ENCODE data around the gene ANAPC15.
A peak's percentile ranks its signal among the peaks of the same experiment; 100 is the strongest.

The ANAPC15 gene

DNA sequence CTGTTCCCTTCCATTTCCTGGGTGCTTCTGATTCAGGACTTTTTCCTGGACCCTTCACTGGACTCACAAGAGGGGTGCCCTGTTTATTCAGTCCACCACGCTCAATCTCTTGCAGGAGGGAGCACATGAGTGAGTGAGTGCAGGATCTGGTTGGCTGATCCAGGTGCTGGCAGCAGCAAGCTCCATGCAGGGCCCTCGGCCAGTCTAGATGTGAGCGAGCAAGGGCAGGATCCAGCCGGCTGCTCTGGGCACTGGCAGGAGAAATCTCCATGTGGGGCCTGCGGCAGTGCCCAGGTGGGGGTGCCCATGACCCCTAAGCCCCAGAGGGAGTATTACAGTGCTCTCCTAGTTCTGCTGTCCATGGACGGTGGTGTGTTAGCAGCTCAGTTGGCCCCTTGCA lies 11.6 kb upstream of the ANAPC15 start:
- DNase-seq = no peak

- DNase-seq = no peak
Observed at GRCh38 chr11:72123117-72123653, 10.7 kb upstream of the ANAPC15 start.

- DNase-seq = no peak
Observed at GRCh38 chr11:72122607-72123006, 10.1 kb upstream of the ANAPC15 start.

GRCh38 chr11:72120930-72121329 lies 8.4 kb upstream of the ANAPC15 start:
- DNase-seq = no peak

- DNase-seq = no peak
Observed at GRCh38 chr11:72119198-72119597, 6.7 kb upstream of the ANAPC15 start.

DNA sequence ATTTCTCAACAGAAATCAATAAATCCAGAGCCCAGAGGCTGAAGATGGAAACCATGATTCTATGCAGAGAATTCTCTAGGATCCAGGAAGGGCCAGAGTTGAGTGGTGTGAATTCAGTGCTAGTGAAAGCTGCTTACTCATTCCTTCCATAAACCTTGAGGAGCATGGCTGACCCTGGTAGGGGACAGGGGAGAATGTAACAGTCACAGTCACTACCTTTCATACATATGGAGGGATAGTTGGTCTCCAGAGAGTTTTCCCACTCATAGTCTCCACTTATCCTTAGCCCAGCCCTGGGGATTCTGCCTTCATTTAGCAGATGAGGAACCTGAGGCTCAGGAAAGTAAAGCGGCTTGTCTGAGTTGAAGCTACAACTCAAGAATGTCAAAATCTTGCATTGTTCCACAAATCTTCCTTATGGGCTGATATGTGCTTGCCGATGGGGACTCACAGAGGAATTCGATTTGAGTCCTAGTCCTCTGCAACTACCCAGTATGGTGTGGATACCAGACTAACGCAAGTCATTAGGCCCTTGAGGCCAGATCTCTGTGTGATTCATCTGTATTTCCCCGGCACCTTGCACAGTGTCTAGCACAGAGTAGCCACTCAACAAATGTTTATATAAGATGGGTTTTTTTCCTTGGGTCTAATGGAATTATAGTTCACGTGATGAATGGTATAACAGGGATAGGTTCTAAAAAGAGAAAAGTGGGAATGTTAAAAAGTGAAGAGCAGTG lies 3.7 kb upstream of the ANAPC15 start:
- no peak for DNase-seq

DNA sequence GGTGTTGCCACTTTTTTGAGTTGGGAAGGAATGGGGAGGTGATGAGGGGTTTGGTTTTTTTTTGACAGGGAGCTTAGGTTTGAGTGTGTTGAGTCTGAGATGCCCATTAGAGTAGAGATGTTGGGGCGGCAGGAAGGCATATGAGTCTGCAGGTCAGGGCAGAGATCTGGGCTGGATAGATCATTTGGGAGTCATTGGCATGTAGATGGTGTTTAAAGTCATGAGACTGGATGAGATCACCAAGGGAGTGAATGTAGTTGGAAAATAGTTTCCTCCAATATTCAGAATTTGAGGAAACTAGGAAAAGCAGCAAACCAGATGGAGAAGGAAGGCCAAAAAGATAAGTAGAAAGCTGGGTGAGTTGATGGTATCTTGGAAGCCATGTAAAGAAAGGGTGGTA lies 2.1 kb upstream of the ANAPC15 start:
- no peak for DNase-seq

DNA sequence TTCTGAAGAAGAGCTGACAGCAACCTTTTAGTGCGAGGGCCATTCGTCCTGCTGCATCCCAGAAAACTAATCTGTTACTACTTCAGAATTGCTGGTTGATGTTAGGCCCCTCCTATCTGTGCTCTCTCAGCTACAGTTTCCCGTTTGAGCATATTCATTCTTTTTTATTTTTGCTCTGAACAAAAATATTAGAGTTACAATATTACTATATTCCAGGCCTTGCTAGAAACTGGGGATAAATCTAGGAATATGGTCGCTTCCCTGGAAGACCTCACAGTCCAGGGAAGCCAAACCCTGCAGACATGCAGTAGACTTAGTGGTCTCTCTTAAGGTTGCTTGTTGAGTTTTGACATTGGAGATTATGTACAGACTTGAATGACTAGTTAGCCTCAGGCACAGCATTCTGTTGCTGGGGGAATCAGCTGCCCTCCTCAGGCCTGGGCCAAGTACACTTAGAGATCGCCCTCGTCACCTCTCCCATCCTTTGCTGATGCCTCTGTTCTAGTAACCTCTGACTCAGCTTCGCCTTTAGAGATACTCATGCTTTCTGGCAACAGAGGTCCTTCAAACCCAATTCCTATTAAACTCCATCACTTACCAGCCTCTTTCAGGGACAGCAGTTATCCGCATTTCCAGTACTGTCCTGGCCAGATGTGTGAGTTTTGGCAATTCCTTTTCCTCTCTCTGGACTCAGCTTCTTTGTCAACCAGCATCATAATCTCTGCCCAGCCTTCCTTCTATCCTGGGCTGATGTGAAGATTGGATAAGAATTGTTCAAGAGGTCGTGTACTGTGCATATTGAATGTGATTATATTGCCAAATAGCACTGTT lies 698 bp upstream of the ANAPC15 start:
- DNase-seq = no peak

DNA sequence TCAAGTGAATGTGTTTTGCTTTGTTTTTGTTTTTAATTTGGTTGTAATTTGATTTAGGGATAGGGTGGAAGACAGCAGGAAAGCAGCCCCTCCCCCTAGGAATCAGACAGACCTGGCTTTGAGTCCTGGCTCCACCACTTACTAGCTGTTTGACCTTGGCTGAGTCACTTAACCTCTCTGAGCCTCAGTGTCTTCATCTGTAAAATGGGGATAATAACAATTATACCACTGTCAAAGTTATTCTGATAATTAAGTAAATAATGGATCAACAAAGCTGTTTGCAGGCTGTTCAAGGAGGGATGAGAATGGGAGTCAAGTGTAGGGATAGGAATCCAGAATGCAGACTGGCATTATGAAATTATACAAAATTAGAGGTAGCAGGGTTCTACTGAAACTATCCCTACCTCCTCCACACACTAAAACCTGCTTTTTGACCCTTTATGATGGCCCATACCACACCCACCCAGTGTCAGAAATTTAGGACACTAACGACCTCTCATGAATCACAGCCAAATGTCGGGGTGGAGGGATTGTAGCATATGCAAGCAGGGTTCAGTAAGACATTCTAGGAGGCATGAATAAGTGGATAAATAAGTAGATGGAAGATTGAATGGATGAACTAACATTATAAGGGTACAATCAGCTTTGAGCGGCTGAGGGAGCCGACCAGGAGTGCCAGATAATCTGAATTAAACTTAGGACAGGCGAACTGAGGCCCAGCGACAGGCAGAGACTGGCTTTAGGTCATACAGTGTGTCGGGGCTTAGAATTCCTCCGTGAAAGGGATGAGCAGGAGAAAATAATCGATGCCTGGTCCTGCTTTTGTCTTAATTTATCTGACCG lies 974 bp downstream of the ANAPC15 start:
- no peak for DNase-seq

DNA sequence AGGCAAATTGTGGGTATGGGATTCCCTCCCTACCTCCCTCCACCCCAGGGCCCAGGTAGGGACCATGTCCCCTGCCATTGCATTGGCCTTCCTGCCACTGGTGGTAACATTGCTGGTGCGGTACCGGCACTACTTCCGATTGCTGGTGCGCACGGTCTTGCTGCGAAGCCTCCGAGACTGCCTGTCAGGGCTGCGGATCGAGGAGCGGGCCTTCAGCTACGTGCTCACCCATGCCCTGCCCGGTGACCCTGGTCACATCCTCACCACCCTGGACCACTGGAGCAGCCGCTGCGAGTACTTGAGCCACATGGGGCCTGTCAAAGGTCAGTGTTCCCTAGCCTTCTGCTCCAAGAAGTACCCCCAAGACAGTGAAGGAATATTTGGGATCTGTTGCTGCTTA lies 6.6 kb downstream of the ANAPC15 start, which contains the start of gene TOMT:
TOMT (plus strand) TSS at position 37 of the 400 bp plus-strand sequence; CDS start at position 65, 28 bp downstream.
- no peak for DNase-seq

- DNase-seq = no peak
Observed at GRCh38 chr11:72103754-72104167, 8.7 kb downstream of the ANAPC15 start.

DNA sequence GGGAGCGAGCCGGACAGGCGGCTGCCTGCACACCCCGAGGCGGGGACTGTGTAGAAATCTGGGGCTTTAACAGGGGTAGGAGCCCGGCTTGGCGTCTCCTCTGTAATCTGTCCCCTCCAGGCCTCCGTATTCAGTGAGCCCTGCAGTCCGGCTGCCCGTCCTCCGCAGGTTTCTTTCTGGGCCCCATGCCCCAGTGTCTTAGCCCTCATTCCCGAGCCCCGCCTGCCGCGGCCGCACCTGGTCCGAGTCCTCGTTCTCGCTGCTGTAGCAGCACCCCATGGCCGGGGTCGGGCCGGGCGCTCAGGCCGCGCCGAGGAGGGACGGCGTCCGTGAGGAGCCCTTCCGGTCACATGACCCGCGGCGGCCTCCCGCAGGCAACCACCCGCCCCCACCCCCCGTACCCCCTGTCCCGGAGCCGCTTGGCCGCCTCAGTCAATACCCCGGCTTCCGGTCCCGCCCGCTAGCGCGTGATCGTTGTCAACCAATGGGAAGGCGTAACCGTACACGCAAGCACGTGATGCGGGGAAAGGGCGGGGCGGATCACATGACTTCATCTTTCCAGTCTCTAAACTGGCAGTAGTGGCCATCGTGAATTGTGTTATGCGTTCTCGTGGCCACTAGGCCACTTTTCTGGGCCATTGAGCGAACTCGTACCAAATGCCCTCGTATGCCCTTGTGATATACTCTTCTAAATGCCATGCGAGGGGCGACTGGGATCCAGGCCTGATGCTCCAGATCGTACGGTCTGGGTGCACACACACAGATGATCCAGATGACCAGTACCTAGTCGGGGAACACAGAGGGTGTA lies 9.3 kb downstream of the ANAPC15 start, which contains the start of gene LAMTOR1:
LAMTOR1 (minus strand) TSS at position 352 of the 808 bp plus-strand sequence; CDS start at position 279, 73 bp downstream.
- DNase-seq = peak; percentile 72

DNA sequence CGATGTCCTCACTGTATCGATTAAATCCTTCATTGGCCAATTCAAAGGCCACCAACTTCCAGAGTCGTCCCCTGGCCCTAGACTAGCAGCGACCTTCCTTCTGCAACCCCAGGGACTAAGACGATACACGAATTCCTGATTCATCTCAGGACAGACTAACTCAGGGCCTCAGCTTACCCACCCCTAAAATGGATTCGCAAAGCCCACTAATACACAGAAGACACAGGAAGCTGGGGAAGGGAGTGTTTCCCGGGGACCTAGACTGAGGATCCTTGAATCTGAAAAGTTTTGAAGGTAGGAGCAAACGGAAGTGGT lies 9.9 kb downstream of the ANAPC15 start:
- no peak for DNase-seq

GRCh38 chr11:72102162-72102561 lies 10.3 kb downstream of the ANAPC15 start:
- DNase-seq = no peak

- DNase-seq = peak; percentile 41
Observed at GRCh38 chr11:72100462-72100861, 12.0 kb downstream of the ANAPC15 start.

DNA sequence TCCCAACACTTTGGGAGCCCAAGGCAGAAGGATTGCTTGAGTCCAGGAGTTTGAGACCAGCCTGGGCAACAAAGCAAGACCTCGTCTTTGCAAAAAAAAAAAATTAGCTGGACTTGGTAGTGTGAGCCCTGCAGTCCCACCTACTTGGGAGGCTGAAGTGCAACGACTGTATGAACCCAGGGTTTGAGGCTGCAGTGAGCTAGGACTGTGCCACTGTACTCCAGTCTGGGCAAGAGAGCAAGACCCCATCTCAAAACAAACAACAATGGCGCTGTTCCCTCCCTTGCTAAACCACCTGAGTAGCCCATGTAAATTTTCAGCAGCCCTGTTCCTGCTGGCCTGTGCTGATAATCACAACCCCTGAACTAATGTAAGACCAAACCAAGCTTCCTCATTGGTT lies 12.5 kb downstream of the ANAPC15 start:
- DNase-seq = no peak

- no peak for DNase-seq
Observed at GRCh38 chr11:72098741-72099140, 13.8 kb downstream of the ANAPC15 start.

GRCh38 chr11:72091292-72091691 lies 21.2 kb downstream of the ANAPC15 start:
- peak; percentile 42 for DNase-seq

DNA sequence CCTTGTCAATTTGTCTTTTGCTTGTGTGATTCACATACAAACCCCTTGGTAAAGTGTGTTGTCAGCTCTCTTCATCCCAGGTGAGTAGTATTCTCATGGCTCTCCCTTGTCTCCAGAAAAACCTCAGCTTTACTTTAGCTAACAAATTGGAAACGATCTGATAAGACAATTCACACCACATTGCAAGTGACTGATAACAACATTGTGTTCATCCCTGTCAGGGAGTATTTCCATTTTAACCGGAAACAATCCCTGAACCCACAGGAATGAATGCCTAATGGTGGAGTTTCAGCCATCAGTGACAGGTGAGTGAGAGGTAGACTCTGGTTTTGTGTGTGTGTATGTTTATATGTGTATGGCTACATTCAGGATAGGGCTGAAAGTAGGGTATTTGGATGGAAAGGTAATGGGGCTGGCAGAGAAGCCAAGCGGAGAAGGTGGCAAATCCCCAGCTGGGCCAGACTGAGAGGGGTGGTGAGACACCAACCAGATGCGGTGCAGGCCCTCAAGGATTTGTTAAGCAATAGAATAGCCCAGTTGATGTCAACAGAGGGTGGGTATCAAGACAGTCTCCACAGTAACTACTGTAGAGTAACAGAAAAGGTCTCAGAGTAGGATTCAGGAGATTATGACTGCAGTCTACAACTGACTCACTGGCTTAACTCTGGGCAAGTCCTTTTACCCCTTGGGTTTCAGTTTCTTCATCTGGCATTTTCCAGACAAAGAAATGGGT lies 24.3 kb downstream of the ANAPC15 start:
- no peak for DNase-seq

DNA sequence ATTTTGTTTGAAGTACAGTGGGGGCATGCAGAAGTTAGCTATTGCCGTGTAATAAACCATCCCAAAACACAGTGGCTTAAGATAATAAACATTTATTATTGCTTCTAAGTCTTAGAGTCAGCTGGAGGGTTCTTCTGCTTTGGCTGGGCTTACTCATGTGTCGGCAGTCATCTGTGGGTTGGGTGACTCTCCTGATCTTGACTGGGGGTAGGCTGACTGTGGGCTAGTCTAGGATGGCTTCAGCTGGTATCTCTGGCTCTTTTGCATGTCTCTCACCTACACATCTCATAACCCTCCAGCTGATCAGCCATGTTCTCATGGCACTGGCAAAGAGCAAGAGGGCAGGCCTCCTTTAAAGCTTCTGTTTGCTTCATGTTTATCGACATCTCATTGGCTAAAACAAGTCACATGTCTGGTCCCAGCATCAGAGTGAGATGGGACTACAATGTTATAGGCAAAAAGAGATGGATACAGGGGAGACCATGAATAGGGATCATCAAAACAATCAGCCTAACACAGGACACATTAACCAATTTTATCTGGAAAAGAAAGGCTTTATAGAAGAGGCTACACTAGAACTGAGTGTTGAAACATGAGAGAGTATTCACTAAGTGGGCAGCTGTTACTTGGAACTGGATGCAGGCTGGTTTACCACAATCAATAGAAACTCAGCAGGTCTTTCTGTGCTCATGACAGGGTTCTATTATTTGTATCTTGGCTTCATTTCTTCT lies 26.7 kb downstream of the ANAPC15 start:
- DNase-seq = no peak

DNA sequence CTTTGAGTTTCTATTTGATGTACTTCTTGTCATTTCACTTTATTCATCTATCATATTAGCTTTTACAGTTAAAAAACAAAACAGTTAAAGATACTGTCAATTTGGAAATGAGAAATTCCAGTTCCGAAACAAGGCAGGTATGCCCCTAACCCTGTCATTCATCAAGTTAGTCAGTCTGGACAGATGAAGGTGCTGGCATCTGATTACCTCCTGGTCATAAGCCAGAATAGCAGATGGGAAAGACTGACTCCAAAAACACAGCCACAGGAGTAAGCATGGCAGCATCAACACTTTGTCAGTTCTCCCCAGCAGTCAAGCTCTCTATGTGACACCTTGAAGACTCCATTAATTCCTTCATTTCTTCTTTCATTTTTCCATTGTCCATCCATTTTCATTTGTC lies 27.5 kb downstream of the ANAPC15 start:
- DNase-seq = no peak

All from SIG-M5 (cell line).